Stimulated activated naive CD4-positive, alpha-beta T cell (primary cell): ENCODE results near the gene HOXB5.

ENCODE experiments used
- DNase-seq, 6 experiments: peaks; one replicate each; lab custom pipeline; 2025; lab: John Stamatoyannopoulos, UW

The HOXB5 gene

DNA sequence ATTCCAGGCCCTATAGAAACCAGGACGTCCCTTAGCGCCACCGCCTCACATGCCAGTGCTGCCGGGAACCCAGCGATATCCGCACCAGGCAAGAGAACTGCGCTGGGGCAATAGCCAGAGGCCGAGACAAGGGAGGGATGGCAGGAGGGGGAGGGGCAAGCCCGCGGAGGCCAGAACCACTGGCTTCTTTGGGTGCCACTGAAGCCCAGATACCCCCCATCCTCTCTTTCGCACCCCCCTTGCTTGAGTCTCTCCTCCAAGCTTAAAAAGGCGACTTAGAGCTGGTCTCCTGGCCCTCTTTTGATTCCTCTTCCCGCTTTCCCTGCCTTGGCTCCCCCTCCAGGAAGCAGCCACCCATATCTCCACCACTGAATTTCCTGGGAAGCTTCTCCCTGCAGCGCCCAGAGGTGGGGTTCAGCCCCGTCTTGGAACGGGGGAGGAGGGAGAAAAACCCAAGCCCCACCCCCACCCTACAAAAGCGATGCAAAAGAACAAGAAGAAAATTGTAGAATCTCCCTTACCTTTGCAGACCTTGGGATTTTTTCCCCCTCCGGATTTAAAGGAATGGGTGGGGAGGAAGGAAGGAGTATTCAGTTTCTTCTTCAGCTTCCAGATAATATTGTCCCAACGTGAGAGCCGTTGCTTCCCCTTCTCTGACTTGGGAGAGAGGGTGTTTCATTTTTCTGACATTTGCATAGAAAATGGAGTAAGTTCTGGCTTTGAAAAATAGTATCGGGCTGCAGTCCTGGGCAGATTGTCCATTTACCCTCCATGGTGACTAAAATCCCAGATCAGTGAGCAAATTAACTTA is 10.6 kb upstream of the HOXB5 start:
- no peak for DNase-seq

DNA sequence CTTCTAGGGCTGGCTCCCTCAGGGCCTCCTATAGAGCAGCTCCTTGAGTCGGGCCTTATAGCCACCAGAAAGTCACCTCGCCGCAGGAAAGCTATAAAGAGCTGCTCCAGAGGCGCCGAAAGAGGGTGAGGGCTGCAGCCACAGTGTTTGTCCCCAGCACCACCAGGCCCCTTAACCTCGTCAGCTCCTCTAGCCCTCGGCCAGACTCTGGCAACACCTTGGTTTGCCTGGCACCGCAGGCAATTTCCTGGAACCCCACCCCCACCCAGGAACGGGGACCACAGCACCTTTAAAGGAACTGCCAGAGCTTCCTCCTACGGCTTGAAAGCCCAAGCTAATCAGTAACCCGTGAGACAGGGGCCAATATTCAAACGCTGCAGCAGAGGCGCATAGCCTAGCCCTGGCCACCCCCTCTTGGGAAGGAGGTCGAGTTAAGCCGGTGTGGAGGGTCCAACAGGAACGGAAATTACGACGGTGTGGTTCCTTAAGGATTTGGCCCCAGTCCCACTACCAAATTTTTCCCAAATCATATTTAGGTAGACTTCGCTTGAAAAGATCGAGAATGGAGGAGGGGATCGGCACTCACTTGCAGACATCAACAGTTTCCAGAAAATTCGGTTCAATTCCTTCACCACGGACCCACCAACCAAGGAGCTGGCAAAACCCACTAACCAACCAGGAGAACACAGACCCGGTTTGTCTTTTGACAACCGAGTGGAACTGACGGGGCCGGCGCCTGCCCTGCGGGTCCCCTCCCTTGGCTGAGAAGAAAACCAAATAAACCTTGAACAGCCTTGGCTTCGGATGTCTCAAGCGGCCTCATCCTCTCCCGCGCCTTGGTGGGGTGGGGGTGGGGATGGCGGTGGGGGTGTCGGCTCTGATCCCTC is 8.2 kb upstream of the HOXB5 start:
- DNase-seq: no peak

DNA sequence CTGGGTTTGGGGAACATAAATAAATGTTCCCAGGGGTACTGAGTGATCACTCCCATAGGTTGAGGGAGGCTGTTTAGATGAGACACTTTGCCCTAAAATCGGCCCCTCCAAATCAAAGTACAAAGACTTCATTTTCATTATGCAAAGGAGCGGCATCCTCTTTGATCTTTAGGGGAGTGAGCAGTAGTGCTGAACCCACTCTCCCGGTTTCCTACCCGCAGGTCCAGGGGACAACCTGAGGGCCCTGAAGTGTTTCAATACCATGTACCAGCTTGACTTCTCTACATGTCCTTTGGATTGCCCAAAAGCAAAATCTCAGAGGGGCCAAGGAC is 7.6 kb upstream of the HOXB5 start:
- no peak for DNase-seq

- no peak for DNase-seq
Observed at GRCh38 chr17:48600244-48601098, 6.9 kb upstream of the HOXB5 start.

DNA sequence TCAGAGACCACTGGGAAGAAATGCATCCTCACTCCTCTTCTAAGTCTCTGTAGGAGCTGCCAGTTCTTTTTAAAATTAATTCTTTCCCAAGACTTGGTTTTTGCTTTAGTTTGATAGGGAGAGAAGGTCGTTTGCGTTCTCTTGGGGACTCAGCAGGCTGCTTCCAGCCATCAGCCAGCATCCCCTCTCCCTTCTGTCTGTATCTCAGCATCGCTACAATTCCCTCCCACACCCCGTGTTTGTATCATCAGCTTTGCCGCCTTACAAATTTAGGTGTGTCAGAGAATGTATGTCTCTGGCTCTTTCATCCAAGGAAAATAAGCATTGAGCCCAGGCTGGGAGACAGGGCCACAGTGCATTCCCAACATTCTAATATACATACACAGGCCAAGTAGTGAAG is 5.8 kb upstream of the HOXB5 start:
- DNase-seq: no peak

DNA sequence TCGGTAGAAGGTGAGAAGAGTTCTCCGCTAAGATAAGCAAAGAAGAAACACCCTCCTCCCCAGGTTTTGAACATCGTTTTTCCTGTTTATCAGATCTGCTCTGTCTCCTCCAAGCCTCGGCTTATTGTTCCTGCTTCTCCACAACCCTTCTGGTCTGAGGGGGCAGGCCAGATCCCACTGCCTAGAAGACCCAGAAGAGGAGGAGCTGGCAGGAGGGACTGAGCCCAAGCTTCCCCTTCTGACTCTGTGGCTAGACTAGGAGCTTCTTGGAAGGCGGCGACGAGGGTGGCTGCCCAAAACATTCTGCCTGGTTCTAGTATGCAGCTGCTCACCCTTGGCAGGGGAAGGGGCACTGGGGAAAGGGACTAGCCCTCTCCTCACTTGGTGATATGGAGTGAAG is 5.2 kb upstream of the HOXB5 start:
- no peak for DNase-seq

- peak in 4 of 6 experiments; percentile 11 to 48 (median 44) for DNase-seq
Observed at GRCh38 chr17:48597778-48598631, 4.4 kb upstream of the HOXB5 start.

DNA sequence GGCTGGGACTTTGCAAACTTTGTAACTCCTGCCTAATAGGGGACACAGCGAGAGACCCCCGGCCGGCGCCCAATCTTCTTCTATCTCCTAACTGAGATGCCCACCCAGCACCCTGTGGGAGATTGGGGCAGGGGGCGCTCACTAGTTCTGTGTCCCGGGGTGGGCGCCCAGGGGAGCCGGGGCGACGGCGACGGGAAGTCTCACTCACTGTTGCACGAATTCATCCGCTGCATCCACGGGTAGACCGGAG is 3.9 kb upstream of the HOXB5 start:
- DNase-seq: peak in 1 of 6 experiments; percentile 48

DNA sequence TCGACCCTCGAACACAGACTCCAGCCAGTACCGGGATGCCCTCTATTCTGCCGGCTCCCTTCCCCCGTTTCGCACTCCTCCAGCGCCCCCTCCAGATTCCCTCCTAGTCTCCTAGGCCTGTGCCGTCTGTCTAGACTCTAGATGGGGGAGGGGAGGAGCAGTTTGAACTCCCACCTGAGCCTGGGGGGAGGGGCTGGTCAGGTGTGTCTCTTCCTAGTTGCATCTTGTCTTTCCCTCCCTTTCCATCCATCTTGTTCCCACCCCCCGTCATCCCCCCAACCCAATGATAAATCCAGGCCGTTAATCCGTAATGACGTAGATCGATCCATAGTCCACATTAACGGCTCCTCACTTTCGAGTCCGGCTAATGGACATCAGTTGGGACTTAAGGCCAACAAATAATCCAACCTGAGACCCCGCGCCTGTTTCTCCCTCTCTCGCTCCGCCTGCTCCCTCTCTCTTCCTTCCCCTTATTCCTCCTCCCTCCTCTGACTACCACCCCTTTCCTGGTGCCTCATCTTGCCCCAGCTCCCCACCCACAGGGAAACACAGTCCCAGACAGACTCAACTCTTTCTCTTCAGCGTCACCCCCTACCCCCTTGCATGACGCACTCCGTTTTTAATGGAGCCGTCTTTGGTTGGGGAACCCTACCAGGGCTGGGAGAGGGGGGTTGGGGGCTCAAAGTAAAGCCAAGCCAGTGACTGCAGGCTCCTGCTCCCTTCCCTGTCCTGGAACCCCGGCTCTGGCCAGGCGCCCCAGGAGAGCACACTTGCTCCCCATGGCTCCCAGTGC is 3.4 kb upstream of the HOXB5 start:
- peak in 1 of 6 experiments; percentile 43 for DNase-seq

- DNase-seq: peak in 2 of 6 experiments; percentile 10 to 43
Observed at GRCh38 chr17:48596000-48596734, 2.6 kb upstream of the HOXB5 start.

- DNase-seq: no peak
Observed at GRCh38 chr17:48595278-48595999, 1.9 kb upstream of the HOXB5 start.

DNA sequence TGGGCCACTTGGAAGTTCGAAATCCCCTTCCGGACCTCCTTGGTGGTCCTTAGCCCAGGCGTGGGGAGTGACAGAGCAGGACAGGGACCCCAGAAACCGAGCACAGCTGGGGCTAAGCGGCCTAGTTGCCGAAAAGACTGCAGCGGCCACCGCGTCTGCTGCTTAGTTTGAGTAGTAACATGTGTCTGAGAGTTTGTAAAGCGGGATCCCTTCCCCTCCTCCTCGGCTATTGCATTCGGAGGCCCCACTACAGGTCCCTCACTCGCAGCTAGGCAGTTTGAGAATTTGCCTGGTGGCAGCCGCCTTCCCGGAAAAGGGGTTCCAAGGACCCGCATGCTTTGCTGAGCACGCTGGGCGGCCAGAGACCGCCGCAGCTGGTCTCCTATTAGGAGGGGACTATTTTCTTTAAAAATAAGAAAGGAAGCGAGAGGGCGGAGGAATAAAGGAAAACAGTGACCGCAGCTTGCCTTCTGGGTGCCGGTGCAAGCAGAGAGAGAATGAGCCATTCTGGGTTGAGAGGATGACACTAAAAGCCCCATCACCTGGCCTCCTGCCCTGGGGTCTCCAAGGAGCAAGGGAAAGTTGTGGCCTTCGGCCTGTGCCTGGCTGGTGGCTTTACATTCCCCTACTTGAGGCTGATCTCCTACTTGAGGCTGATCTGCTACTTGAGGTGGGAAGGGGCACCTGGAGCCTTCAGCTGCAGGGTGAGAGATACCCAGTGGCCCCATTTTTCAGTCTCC is 1.1 kb upstream of the HOXB5 start:
- DNase-seq: no peak

DNA sequence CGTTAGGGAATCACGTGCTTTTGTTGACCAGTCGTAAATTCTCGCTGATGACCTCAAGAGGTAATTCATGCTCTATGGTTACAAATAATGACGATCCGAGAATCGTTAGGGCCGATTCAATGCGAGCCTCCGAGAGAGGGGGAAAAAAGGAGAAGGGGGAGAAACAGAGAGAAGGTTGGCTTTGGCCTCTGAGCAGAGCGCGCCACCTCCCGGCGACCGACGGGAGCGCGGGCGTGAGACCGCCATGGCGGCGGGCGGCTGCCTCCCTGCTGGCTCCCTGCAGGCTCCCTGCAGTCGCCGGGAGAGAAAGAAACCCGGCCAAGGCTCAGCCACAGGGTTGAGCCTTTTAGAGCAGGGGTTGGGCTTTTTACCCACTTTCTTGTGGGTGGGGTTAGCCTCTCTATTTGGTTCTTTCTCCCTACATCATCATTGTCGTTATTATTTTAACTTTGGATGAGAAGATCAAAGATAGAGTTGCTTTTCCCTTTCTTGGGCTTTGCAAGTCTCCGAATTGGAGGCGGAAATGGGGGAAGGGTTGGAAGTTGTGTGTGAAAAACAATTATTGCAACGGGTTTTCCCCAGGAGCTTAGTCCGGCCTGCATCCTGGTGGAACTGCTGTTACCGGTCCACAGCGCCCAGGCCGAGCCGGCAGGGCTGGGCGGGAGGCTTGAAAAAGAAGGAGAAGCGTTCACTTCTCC is 410 bp upstream of the HOXB5 start:
- DNase-seq: peak; percentile 52 to 79 (median 72)

GRCh38 chr17:48592577-48592976 is 1.0 kb downstream of the HOXB5 start:
- DNase-seq: peak in 2 of 6 experiments; percentile 21 to 33

DNA sequence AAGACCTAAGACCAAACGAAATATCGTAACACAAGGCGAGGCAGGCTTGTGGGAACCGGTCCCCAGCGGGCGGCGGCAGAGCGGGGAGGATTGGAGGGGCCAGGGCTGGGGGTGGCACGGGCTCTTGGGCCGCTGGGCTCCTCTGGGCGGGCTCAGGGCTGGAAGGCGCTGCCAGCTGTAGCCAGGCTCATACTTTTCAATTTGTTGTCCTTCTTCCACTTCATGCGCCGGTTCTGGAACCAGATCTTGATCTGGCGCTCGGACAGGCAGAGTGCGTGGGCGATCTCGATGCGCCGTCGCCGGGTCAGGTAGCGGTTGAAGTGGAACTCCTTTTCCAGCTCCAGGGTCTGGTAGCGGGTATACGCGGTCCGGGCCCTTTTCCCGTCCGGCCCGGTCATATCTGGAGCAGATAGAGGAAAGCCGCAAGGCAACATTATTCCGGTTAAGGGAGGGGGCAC is 1.5 kb downstream of the HOXB5 start:
- DNase-seq: no peak

GRCh38 chr17:48591255-48592056 is 2.1 kb downstream of the HOXB5 start:
- DNase-seq: no peak

- DNase-seq: no peak
Observed at GRCh38 chr17:48590607-48591161, 2.9 kb downstream of the HOXB5 start.
